HAP-1 (cell line): ENCODE data around the gene FMNL1.
"Not testable (repeated sequence)": the region's sequence is repeated elsewhere in the genome, so short reads cannot be mapped to it uniquely, and the experiment has no call there.

Source experiments
- DNase-seq, 2 experiments: peaks; one replicate each; pipeline ENCODE4 v3.0.0-alpha.2; 2016 to 2020; ENCODE audit warnings: low spot score in 2 of 2
- H3K27me3 ChIP-seq: fragments of 250-450 bp; sonication (Bioruptor Pico); 2 replicates; pipeline ENCODE4 v1.5.1; 2020; ENCODE audit warnings: low read depth, mild to moderate bottlenecking, moderate library complexity
- H3K36me3 ChIP-seq: fragments of 250-450 bp; sonication (Bioruptor Pico); replicated peaks from 2 replicates; pipeline ENCODE4 v1.5.1; 2020; ENCODE audit warnings: mild to moderate bottlenecking
- H3K4me1 ChIP-seq: fragments of 250-450 bp; sonication (Bioruptor Pico); 2 replicates; pipeline ENCODE4 v1.5.1; 2020; ENCODE audit warnings: mild to moderate bottlenecking
- H3K4me3 ChIP-seq: fragments of 250-450 bp; sonication (Bioruptor Pico); 2 replicates; pipeline ENCODE4 v1.5.1; 2020; ENCODE audit warnings: mild to moderate bottlenecking, moderate library complexity
- H3K9me3 ChIP-seq: fragments of 250-450 bp; sonication (Bioruptor Pico); 2 replicates; pipeline ENCODE4 v1.5.1; 2020; ENCODE audit warnings: mild to moderate bottlenecking, moderate library complexity
- in situ Hi-C: fragments of 300-500 bp; cut with MboI; formaldehyde crosslinking; loops from 3 replicates; pipeline ENCODE4 v1.14.3; 2020; ENCODE audit warnings: low sequenced_read_pairs, inconsistent platforms, mixed read lengths

FMNL1 gene

GRCh38 chr17:45248132-45248957, 26.7 kb downstream of the FMNL1 start:
- DNase-seq, result peak; percentile 14 to 64
- peak overlapping the region; percentile 81 for H3K4me3 ChIP-seq
- no peaks in the 10 kb centered on the region for H3K9me3 ChIP-seq
- H3K27me3 ChIP-seq, result no peaks in the 10 kb centered on the region
- no peaks in the 10 kb centered on the region for H3K36me3 ChIP-seq
- in situ Hi-C loops, result no loop called here
- peaks cover 4% of the 10 kb centered on the region for H3K4me1 ChIP-seq

DNA sequence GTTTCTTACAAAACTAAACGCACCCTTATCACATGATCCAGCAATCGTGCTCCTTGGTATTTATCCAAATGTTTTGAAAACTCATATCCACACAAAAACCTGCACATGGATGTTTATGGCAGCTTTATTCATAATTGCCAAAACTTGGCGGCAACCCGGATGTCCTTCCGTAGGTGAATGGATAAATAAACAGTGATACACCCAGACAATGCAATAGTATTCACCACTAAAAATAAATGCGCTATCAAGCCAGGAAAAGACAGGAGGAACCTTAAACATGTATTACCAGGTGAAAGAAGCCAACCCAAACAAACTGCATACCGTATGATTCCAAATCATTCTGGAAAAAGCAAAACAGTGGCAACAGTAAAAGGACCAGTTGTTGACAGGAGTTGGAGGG, 30.2 kb downstream of the FMNL1 start:
- DNase-seq, result no peak
- Histone ChIP-seq H3K36me3 (no peaks in the 10 kb centered on the region), H3K27me3 (no peaks in the 10 kb centered on the region), H3K4me3 (no peak overlapping the region), H3K9me3 (no peaks in the 10 kb centered on the region), H3K4me1 (no peaks in the 10 kb centered on the region; the same call in none of the 2 replicates)
- in situ Hi-C loops, result no loop called here

DNA sequence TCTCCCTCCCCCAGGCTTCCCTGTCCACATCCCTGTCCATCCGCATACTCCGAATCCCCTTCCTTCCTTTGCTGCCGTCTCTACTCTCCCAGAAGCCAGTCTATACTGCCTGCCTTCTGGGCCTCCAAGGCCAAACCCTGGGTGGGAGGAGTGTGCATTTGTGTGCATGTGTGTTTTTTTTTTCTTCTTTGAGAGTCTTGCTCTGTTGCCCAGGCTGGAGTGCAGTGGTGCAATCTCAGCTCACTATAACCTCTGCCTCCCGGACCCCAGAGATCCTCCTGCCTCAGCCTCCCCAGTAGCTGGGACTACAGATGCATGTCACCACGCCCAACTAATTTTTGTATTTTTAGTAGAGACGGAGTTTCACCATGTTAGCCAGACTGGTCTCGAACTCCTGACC, 31.6 kb downstream of the FMNL1 start:
- H3K36me3 ChIP-seq, DNase-seq, H3K4me3 ChIP-seq, H3K27me3 ChIP-seq, H3K4me1 ChIP-seq, in situ Hi-C loops, H3K9me3 ChIP-seq: not testable (repeated sequence)

DNA sequence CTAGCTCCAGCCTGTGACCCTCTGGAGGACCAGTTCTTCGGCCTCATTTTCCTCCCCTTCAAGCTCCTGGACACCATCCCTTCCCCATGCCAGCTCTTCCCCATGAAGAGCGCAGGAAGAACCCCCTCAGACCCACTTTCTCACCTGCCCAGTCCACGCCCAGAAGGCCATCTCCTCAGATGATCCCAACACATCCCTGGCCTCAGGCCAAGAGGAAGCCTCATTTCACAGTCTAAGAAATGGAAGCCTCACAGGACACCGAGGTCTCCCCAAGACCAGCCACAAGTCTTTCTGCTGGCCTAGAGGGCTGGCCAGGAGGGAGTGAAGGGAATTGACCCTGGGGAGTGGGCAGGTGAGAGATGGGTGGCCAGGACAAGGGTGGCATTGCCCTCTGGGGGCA, 32.2 kb downstream of the FMNL1 start:
- no peak overlapping the region for H3K4me3 ChIP-seq
- H3K27me3 ChIP-seq, result no peaks in the 10 kb centered on the region
- no peak for DNase-seq
- in situ Hi-C loops, result no loop called here
- H3K4me1 ChIP-seq, result no peaks in the 10 kb centered on the region
- H3K36me3 ChIP-seq, result no peaks in the 10 kb centered on the region
- no peaks in the 10 kb centered on the region for H3K9me3 ChIP-seq

- Histone ChIP-seq H3K27me3 (no peaks in the 10 kb centered on the region), H3K4me3 (no peak overlapping the region), H3K4me1 (no peaks in the 10 kb centered on the region), H3K36me3 (no peaks in the 10 kb centered on the region), H3K9me3 (no peaks in the 10 kb centered on the region)
- DNase-seq, result no peak
- in situ Hi-C loops, result no loop called here
These were observed 33.7 kb downstream of the FMNL1 start for GRCh38 chr17:45255358-45255757.

- H3K4me3 ChIP-seq, result no peak overlapping the region
- no peaks in the 10 kb centered on the region for H3K4me1 ChIP-seq
- in situ Hi-C loops, result no loop called here
- no peaks in the 10 kb centered on the region for H3K27me3 ChIP-seq
- H3K9me3 ChIP-seq, result no peaks in the 10 kb centered on the region
- H3K36me3 ChIP-seq, result no peaks in the 10 kb centered on the region
- no peak for DNase-seq
These were observed 34.7 kb downstream of the FMNL1 start for GRCh38 chr17:45256114-45256966.

DNA sequence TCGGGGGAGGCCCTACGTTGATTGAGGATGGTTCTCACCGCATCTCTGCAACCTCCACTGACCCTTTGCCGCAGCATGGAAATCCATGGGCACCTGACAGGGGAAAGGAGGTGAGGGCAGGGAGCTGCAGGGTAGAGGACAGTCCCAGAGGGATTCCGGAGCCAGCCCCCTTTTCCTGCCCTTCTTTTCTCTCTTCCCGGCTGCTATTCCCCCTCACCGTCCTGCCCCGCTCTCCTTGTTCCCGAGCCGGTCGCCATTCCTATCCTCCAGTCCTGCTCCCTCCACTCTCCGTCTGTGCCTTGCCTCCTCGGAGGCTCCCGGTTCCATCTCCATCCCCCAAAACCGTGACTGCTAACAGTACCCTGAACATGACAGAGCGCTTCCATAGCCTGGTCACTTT, 35.4 kb downstream of the FMNL1 start:
- Histone ChIP-seq H3K36me3 (no peaks in the 10 kb centered on the region), H3K4me1 (no peaks in the 10 kb centered on the region), H3K4me3 (no peak overlapping the region), H3K9me3 (no peaks in the 10 kb centered on the region), H3K27me3 (no peaks in the 10 kb centered on the region)
- no peak for DNase-seq
- in situ Hi-C loops, result no loop called here

GRCh38 chr17:45258981-45259380, 37.3 kb downstream of the FMNL1 start:
- in situ Hi-C loops, result no loop called here
- Histone ChIP-seq H3K4me1 (no peaks in the 10 kb centered on the region), H3K36me3 (peaks cover 5% of the 10 kb centered on the region), H3K9me3 (no peaks in the 10 kb centered on the region), H3K4me3 (no peak overlapping the region), H3K27me3 (no peaks in the 10 kb centered on the region)
- no peak for DNase-seq

- in situ Hi-C loops, result no loop called here
- Histone ChIP-seq H3K27me3 (no peaks in the 10 kb centered on the region), H3K36me3 (peaks cover 12% of the 10 kb centered on the region), H3K4me1 (no peaks in the 10 kb centered on the region), H3K9me3 (no peaks in the 10 kb centered on the region), H3K4me3 (no peak overlapping the region)
- no peak for DNase-seq
These were observed 38.6 kb downstream of the FMNL1 start for GRCh38 chr17:45260204-45260783.

GRCh38 chr17:45261577-45262515, 40.2 kb downstream of the FMNL1 start, which contains the start of gene SPATA32:
Gene SPATA32, minus strand, starts transcription at chr17:45262094. Its CDS starts 78 bp downstream, at chr17:45262016.
- H3K9me3 ChIP-seq, result no peaks in the 10 kb centered on the region
- in situ Hi-C loops, result no loop called here
- DNase-seq, result no peak
- H3K36me3 ChIP-seq, result peaks cover 12% of the 10 kb centered on the region
- H3K4me3 ChIP-seq, result no peak within 1 kb of the TSS
- H3K4me1 ChIP-seq, result no peaks in the 10 kb centered on the region
- H3K27me3 ChIP-seq, result no peaks in the 10 kb centered on the region

DNA sequence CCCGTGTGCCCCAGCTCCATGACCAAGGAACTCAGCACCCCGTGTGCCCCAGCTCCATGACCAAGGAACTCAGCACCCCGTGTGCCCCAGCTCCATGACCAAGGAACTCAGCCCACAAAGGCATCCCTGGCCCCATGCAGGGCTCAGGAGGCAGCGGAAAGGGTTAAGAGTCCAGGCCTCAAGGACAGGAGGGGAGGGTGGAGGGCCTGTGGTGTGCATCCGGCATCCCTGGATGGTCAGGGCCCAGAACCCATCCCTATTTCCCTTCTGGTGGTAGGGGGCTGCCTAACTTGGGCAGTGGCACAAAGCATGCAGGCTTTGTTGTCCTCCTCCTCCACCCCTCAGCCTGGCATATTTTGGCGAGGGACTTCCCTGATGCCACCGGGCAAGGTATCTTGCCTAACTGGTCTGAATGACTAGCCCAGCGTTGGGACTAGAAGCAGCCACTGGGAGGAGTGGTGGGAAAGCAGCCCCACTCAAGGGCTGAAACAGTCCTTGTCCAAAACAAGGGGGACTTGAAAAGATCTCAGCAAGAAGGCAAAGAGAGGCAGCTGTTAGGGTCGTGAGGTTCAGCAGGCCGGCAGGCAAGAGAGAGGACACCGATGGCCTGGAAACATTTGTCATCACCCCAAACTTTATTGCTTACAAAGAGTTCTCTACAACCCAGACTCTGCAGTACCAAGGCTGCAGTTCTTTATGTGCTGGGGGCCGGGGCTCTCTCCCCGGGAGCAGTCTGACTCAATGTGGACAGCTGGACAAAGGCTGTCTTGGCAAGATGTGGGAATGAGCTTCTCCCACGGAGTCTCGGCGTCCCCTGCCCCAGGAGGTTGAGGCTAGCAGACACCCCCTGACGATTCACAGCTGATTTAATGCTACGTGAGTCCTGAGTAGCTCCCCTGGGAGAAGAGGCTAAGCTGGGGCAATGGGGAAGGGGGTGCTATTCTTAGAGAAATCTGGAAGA, 41.1 kb downstream of the FMNL1 start:
- Histone ChIP-seq H3K36me3 (peaks cover 12% of the 10 kb centered on the region), H3K4me3 (no peak overlapping the region), H3K27me3 (no peaks in the 10 kb centered on the region), H3K9me3 (no peaks in the 10 kb centered on the region), H3K4me1 (no peaks in the 10 kb centered on the region)
- no peak for DNase-seq
- in situ Hi-C loops, result no loop called here

DNA sequence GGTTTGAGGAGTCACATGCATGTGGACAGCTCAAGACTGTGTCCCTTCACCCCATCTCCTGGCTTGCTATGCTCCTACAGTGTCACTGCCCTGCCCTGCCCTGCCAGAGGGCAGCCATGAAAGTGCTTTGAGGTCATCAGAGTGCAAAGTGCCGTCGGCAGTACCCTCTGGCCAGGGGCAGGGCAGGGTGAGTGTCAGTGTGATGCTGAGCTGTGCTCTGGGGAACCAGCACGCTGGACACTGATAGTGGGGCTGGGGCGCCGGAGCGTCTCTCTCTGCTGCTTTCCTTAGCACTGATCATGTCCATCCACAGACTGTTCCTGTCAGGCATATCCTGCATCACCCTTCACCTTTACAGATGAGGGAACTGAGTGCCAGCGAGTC, 41.8 kb downstream of the FMNL1 start:
- H3K9me3 ChIP-seq, result no peaks in the 10 kb centered on the region
- H3K4me1 ChIP-seq, result no peaks in the 10 kb centered on the region
- peaks cover 12% of the 10 kb centered on the region for H3K36me3 ChIP-seq
- no peak overlapping the region for H3K4me3 ChIP-seq
- H3K27me3 ChIP-seq, result no peaks in the 10 kb centered on the region
- DNase-seq, result no peak
- in situ Hi-C loops, result no loop called here
